ENCODE measurements around the gene TOR1AIP2.
"Not testable (repeated sequence)": the region's sequence is repeated elsewhere in the genome, so short reads cannot be mapped to it uniquely, and the experiment has no call there.

Gene TOR1AIP2

GRCh38 chr1:179806333-179806732, 71.3 kb downstream of the TOR1AIP2 start:
- DNase-seq (ENCODE audit: low read depth) = no peak

GRCh38 chr1:179805291-179806195, 72.1 kb downstream of the TOR1AIP2 start:
- DNase-seq (ENCODE audit: low read depth) = no peak

GRCh38 chr1:179804417-179804816, 73.2 kb downstream of the TOR1AIP2 start:
- not testable (repeated sequence) for DNase-seq (ENCODE audit: low read depth)

- DNase-seq (ENCODE audit: low read depth) = no peak
Measured at GRCh38 chr1:179803918-179804317, 73.7 kb downstream of the TOR1AIP2 start.

- DNase-seq (ENCODE audit: low read depth) = no peak
Measured at GRCh38 chr1:179803104-179803503, 74.5 kb downstream of the TOR1AIP2 start.

- DNase-seq (ENCODE audit: low read depth) = no peak
Measured at GRCh38 chr1:179800481-179800880, 77.1 kb downstream of the TOR1AIP2 start.

- no peak for DNase-seq (ENCODE audit: low read depth)
Measured at GRCh38 chr1:179798864-179799516, 78.6 kb downstream of the TOR1AIP2 start.

- no peak for DNase-seq (ENCODE audit: low read depth)
Measured at GRCh38 chr1:179798213-179798863, 79.3 kb downstream of the TOR1AIP2 start.

GRCh38 chr1:179794669-179795068, 82.9 kb downstream of the TOR1AIP2 start:
- DNase-seq (ENCODE audit: low read depth) = no peak

GRCh38 chr1:179794146-179794545, 83.5 kb downstream of the TOR1AIP2 start:
- DNase-seq (ENCODE audit: low read depth) = no peak

- no peak for DNase-seq (ENCODE audit: low read depth)
Measured at GRCh38 chr1:179793281-179793680, 84.3 kb downstream of the TOR1AIP2 start.
